ENCODE measurements around the gene ITGA6. TPM values are rescaled to one million over a fixed set of nuclear protein-coding genes. Genes with fewer than 3 reads are reported as not detected.
"Not testable (repeated sequence)": the region's sequence is repeated elsewhere in the genome, so short reads cannot be mapped to it uniquely, and the experiment has no call there.

The ITGA6 gene
- total RNA-seq, 6 donors from 2014 or later: 38.1 to 99.7 (median 57.9) TPM

- Histone ChIP-seq H3K27me3 (no peaks in the 10 kb centered on the region), H3K27ac (no peak overlapping the region), H3K4me3 (no peak overlapping the region), H3K36me3 (no peaks in the 10 kb centered on the region), H3K9me3 (no peaks in the 10 kb centered on the region), H3K4me1 (no peaks in the 10 kb centered on the region)
- DNase-seq: no peak
- WGBS, 2 donors: 74 to 94% methylated on average over 2 of the region's 2 CpGs
- ATAC-seq (ENCODE audit: low FRiP score in 2 of 2): no peak
- TF ChIP-seq EP300 (IDR thresholded peaks at IDR 0.05) (no peak), POLR2AphosphoS5 (IDR thresholded peaks at IDR 0.05) (no peak), POLR2A (IDR thresholded peaks at IDR 0.05) (no peak), CTCF (IDR thresholded peaks at IDR 0.05) (no peak)
Measured at GRCh38 chr2:172545408-172546075, 118.2 kb downstream of the ITGA6 start.

GRCh38 chr2:172549131-172549530 lies 121.7 kb downstream of the ITGA6 start:
- WGBS, 2 donors: 92 to 100% methylated on average over 1 of the region's 1 CpG
- no peaks in the 10 kb centered on the region for H3K36me3 ChIP-seq
- ATAC-seq (ENCODE audit: low FRiP score in 2 of 2) (no peak), DNase-seq (no peak)
- no peaks in the 10 kb centered on the region for H3K27me3 ChIP-seq
- no peaks in the 10 kb centered on the region for H3K4me1 ChIP-seq
- no peak overlapping the region for H3K4me3 ChIP-seq
- TF ChIP-seq EP300 (IDR thresholded peaks at IDR 0.05): no peak
- no peak for TF ChIP-seq CTCF (IDR thresholded peaks at IDR 0.05)
- no peak for TF ChIP-seq POLR2A (IDR thresholded peaks at IDR 0.05)
- no peaks in the 10 kb centered on the region for H3K9me3 ChIP-seq
- H3K27ac ChIP-seq: no peak overlapping the region

- not testable (repeated sequence) for H3K9me3 ChIP-seq; H3K36me3 ChIP-seq; DNase-seq; H3K4me1 ChIP-seq; H3K4me3 ChIP-seq; H3K27me3 ChIP-seq; ATAC-seq (ENCODE audit: low FRiP score in 2 of 2); H3K27ac ChIP-seq
- WGBS, 2 donors: 50 to 63% methylated on average over 1 of the region's 1 CpG
Measured at GRCh38 chr2:172549802-172550201, 122.4 kb downstream of the ITGA6 start.

GRCh38 chr2:172550419-172550818 lies 123.0 kb downstream of the ITGA6 start:
- Histone ChIP-seq H3K36me3 (no peaks in the 10 kb centered on the region), H3K27ac (no peak overlapping the region), H3K4me1 (peaks cover 0 to 8% (median 4%) of the 10 kb centered on the region in 4 donors), H3K4me3 (no peak overlapping the region), H3K9me3 (no peaks in the 10 kb centered on the region), H3K27me3 (no peaks in the 10 kb centered on the region)
- TF ChIP-seq CTCF (IDR thresholded peaks at IDR 0.05) (no peak), EP300 (IDR thresholded peaks at IDR 0.05) (no peak), POLR2AphosphoS5 (IDR thresholded peaks at IDR 0.05) (no peak), POLR2A (IDR thresholded peaks at IDR 0.05) (no peak)
- DNase-seq: no peak
- no peak for ATAC-seq (ENCODE audit: low FRiP score in 2 of 2)

GRCh38 chr2:172551271-172551670 lies 123.9 kb downstream of the ITGA6 start:
- Histone ChIP-seq H3K36me3 (no peaks in the 10 kb centered on the region), H3K4me3 (no peak overlapping the region), H3K27ac (no peak overlapping the region), H3K4me1 (peaks cover 0 to 8% (median 4%) of the 10 kb centered on the region in 4 donors), H3K27me3 (no peaks in the 10 kb centered on the region), H3K9me3 (no peaks in the 10 kb centered on the region)
- ATAC-seq (ENCODE audit: low FRiP score in 2 of 2) (no peak), DNase-seq (no peak)
- TF ChIP-seq POLR2A (IDR thresholded peaks at IDR 0.05): no peak
- no peak for TF ChIP-seq CTCF (IDR thresholded peaks at IDR 0.05)
- TF ChIP-seq POLR2AphosphoS5 (IDR thresholded peaks at IDR 0.05): no peak
- TF ChIP-seq EP300 (IDR thresholded peaks at IDR 0.05): no peak

Data from upper lobe of left lung (tissue), 6 donors.